ENCODE measurements around the gene AVEN.

The AVEN gene

GRCh38 chr15:33846862-33847261, 192.1 kb downstream of the AVEN start:
- no peaks in the 10 kb centered on the region for H3K27me3 ChIP-seq
- H3K27ac ChIP-seq = no peak overlapping the region
- H3K4me3 ChIP-seq = no peak overlapping the region
- TF ChIP-seq CTCF (IDR thresholded peaks at IDR 0.05) = no peak
- H3K4me1 ChIP-seq = no peaks in the 10 kb centered on the region
- DNase-seq = no peak
- intact Hi-C loops (cut with DNase I; ENCODE audit: low total_unique reads) = no loop called here
- H3K9me3 ChIP-seq = no peaks in the 10 kb centered on the region
- no peaks in the 10 kb centered on the region for H3K36me3 ChIP-seq

- intact Hi-C loops (cut with DNase I; ENCODE audit: low total_unique reads) = no loop called here
- H3K36me3 ChIP-seq = no peaks in the 10 kb centered on the region
- H3K4me1 ChIP-seq = no peaks in the 10 kb centered on the region
- no peak for TF ChIP-seq CTCF (IDR thresholded peaks at IDR 0.05)
- H3K4me3 ChIP-seq = no peak overlapping the region
- H3K27me3 ChIP-seq = no peaks in the 10 kb centered on the region
- no peaks in the 10 kb centered on the region for H3K9me3 ChIP-seq
- H3K27ac ChIP-seq = no peak overlapping the region
- DNase-seq = no peak
Observed at GRCh38 chr15:33846142-33846541, 192.9 kb downstream of the AVEN start.

- Histone ChIP-seq H3K27me3 (no peaks in the 10 kb centered on the region), H3K4me3 (no peak overlapping the region), H3K9me3 (no peaks in the 10 kb centered on the region), H3K27ac (no peak overlapping the region), H3K36me3 (peaks cover 0 to 5% (median 0%) of the 10 kb centered on the region in 3 donors), H3K4me1 (no peaks in the 10 kb centered on the region)
- intact Hi-C loops (cut with DNase I; ENCODE audit: low total_unique reads) = no loop called here
- DNase-seq = no peak
- TF ChIP-seq CTCF (IDR thresholded peaks at IDR 0.05) = no peak
Observed at GRCh38 chr15:33844597-33844996, 194.4 kb downstream of the AVEN start.

GRCh38 chr15:33844186-33844585, 194.8 kb downstream of the AVEN start:
- Histone ChIP-seq H3K27ac (no peak overlapping the region), H3K27me3 (no peaks in the 10 kb centered on the region), H3K4me3 (no peak overlapping the region), H3K9me3 (no peaks in the 10 kb centered on the region), H3K36me3 (peaks cover 0 to 5% (median 0%) of the 10 kb centered on the region in 3 donors), H3K4me1 (no peaks in the 10 kb centered on the region)
- intact Hi-C loops (cut with DNase I; ENCODE audit: low total_unique reads) = no loop called here
- no peak for TF ChIP-seq CTCF (IDR thresholded peaks at IDR 0.05)
- DNase-seq = no peak

GRCh38 chr15:33840615-33841014, 198.4 kb downstream of the AVEN start:
- Histone ChIP-seq H3K4me1 (no peaks in the 10 kb centered on the region), H3K9me3 (no peaks in the 10 kb centered on the region), H3K27ac (no peak overlapping the region), H3K36me3 (peaks cover 0 to 21% (median 4%) of the 10 kb centered on the region in 3 donors), H3K4me3 (no peak overlapping the region), H3K27me3 (no peaks in the 10 kb centered on the region)
- TF ChIP-seq CTCF (IDR thresholded peaks at IDR 0.05) = no peak
- intact Hi-C loops (cut with DNase I; ENCODE audit: low total_unique reads) = no loop called here
- DNase-seq = no peak

- Histone ChIP-seq H3K9me3 (no peaks in the 10 kb centered on the region), H3K4me1 (no peaks in the 10 kb centered on the region), H3K27ac (no peak overlapping the region), H3K27me3 (no peaks in the 10 kb centered on the region), H3K36me3 (peaks cover 0 to 21% (median 4%) of the 10 kb centered on the region in 3 donors), H3K4me3 (no peak overlapping the region)
- DNase-seq = no peak
- intact Hi-C loops (cut with DNase I; ENCODE audit: low total_unique reads) = no loop called here
- TF ChIP-seq CTCF (IDR thresholded peaks at IDR 0.05) = no peak
Observed at GRCh38 chr15:33839540-33839939, 199.5 kb downstream of the AVEN start.

All from tibial artery (tissue), 4 donors.